H9 (cell line): ENCODE measurements around the gene SDK2. TPM values are rescaled to one million over a fixed set of nuclear protein-coding genes. Genes with fewer than 3 reads are reported as not detected.

Source experiments
- DNase-seq: peaks from one replicate; pipeline ENCODE4 v3.0.0-alpha.2; 2017
- H2AFZ ChIP-seq: one replicate; pipeline ENCODE4 v1.6.1; 2013; ENCODE audit warnings: mild to moderate bottlenecking, low read length, control low read depth, moderate library complexity
- H2AK5ac ChIP-seq: 2 replicates; pipeline ENCODE4 v1.6.1; 2013; ENCODE audit warnings: low read length, control low read depth, mixed read lengths; ENCODE audit not compliant: insufficient read length
- H2BK120ac ChIP-seq: one replicate; pipeline ENCODE4 v1.6.1; 2013; ENCODE audit warnings: low read depth, mild to moderate bottlenecking, low read length, control low read depth, inconsistent platforms; ENCODE audit not compliant: poor library complexity, severe bottlenecking
- H2BK12ac ChIP-seq: 2 replicates; pipeline ENCODE4 v1.6.1; 2013; ENCODE audit warnings: low read length, control low read depth, mixed read lengths, low read depth; ENCODE audit not compliant: insufficient read length
- H2BK15ac ChIP-seq: 2 replicates; pipeline ENCODE4 v1.6.1; 2013; ENCODE audit warnings: low read depth, low read length, control low read depth
- H2BK20ac ChIP-seq: one replicate; pipeline ENCODE4 v1.6.1; 2013; ENCODE audit warnings: low read depth, mild to moderate bottlenecking, low read length, control low read depth, inconsistent platforms; ENCODE audit not compliant: poor library complexity, severe bottlenecking
- H2BK5ac ChIP-seq: 2 replicates; pipeline ENCODE4 v1.6.1; 2013; ENCODE audit warnings: low read length, control low read depth, mixed read lengths; ENCODE audit not compliant: insufficient read length
- H3K14ac ChIP-seq: 2 replicates; pipeline ENCODE4 v1.6.1; 2013; ENCODE audit warnings: low read length, control low read depth; ENCODE audit not compliant: insufficient read depth
- H3K18ac ChIP-seq: 2 replicates; pipeline ENCODE4 v1.6.1; 2013; ENCODE audit warnings: low read depth, mild to moderate bottlenecking, mixed read lengths, low read length, control low read depth; ENCODE audit not compliant: insufficient read length
- H3K23ac ChIP-seq: 2 replicates; pipeline ENCODE4 v1.6.1; 2013; ENCODE audit warnings: low read length, control low read depth, mixed read lengths, low read depth; ENCODE audit not compliant: insufficient read length
- H3K23me2 ChIP-seq: 2 replicates; pipeline ENCODE4 v1.6.1; 2013; ENCODE audit warnings: low read depth, mild to moderate bottlenecking, mixed read lengths, low read length, control low read depth; ENCODE audit not compliant: insufficient read length, poor library complexity, severe bottlenecking
- H3K27ac ChIP-seq: 2 replicates; pipeline ENCODE4 v1.5.1; 2013; ENCODE audit warnings: low read length, control low read depth, mixed read lengths, low read depth; ENCODE audit not compliant: insufficient read length
- H3K27me3 ChIP-seq: 2 replicates; pipeline ENCODE4 v1.6.1; 2013; ENCODE audit warnings: low read length, control low read depth, inconsistent platforms; ENCODE audit not compliant: insufficient read depth
- H3K4ac ChIP-seq: 2 replicates; pipeline ENCODE4 v1.6.1; 2013; ENCODE audit warnings: low read depth, mild to moderate bottlenecking, control low read depth, inconsistent platforms, low read length, moderate library complexity
- H3K4me1 ChIP-seq: 2 replicates; pipeline ENCODE4 v1.6.1; 2013; ENCODE audit warnings: low read length, control low read depth, inconsistent platforms; ENCODE audit not compliant: insufficient read depth
- H3K4me2 ChIP-seq: 2 replicates; pipeline ENCODE4 v1.6.1; 2013; ENCODE audit warnings: low read length, control low read depth, mixed read lengths; ENCODE audit not compliant: insufficient read length, insufficient read depth
- H3K56ac ChIP-seq: 2 replicates; pipeline ENCODE4 v1.6.1; 2013; ENCODE audit warnings: low read depth, mild to moderate bottlenecking, mixed read lengths, low read length, control low read depth; ENCODE audit not compliant: insufficient read length
- H3K79me1 ChIP-seq: 2 replicates; pipeline ENCODE4 v1.6.1; 2013; ENCODE audit warnings: low read depth, mild to moderate bottlenecking, moderate library complexity, low read length, control low read depth, inconsistent platforms; ENCODE audit not compliant: insufficient read depth, poor library complexity, severe bottlenecking
- H3K79me2 ChIP-seq: 2 replicates; pipeline ENCODE4 v1.6.1; 2013; ENCODE audit warnings: low read length, control low read depth, inconsistent platforms; ENCODE audit not compliant: insufficient read depth
- H3K9ac ChIP-seq: 2 replicates; pipeline ENCODE4 v1.6.1; 2013; ENCODE audit warnings: low read length, control low read depth, mixed read lengths; ENCODE audit not compliant: insufficient read length; ENCODE audit errors: extremely low read depth
- H3K9me3 ChIP-seq: one replicate; pipeline ENCODE4 v1.6.1; 2013; ENCODE audit warnings: low read depth, low read length, inconsistent platforms; ENCODE audit not compliant: control insufficient read depth
- H3T11ph ChIP-seq: one replicate; pipeline ENCODE4 v1.6.1; 2013; ENCODE audit warnings: mild to moderate bottlenecking, low read length, control low read depth, inconsistent platforms
- H4K20me1 ChIP-seq: one replicate; pipeline ENCODE4 v1.6.1; 2013; ENCODE audit not compliant: control insufficient read depth, insufficient read length, insufficient read depth
- H4K5ac ChIP-seq: 2 replicates; pipeline ENCODE4 v1.6.1; 2013; ENCODE audit warnings: low read depth, mild to moderate bottlenecking, mixed read lengths, low read length, control low read depth; ENCODE audit not compliant: insufficient read length
- H4K8ac ChIP-seq: replicated peaks from 2 replicates; pipeline ENCODE4 v1.6.1; 2013; ENCODE audit warnings: low read length, control low read depth, mixed read lengths, low read depth; ENCODE audit not compliant: insufficient read length
- H4K91ac ChIP-seq: 2 replicates; pipeline ENCODE4 v1.6.1; 2013; ENCODE audit warnings: low read depth, mild to moderate bottlenecking, moderate library complexity, mixed read lengths, low read length, control low read depth; ENCODE audit not compliant: insufficient read length
- H3K27ac Mint-ChIP-seq, 3 experiments: 2 replicates in 2 of 3; 3 replicates in 1 of 3; pipeline ENCODE4 v1.8.0; 2020 to 2021; ENCODE audit warnings: mixed read lengths in 3 of 3, mild to moderate bottlenecking in 1 of 3, moderate library complexity in 1 of 3
- H3K27me3 Mint-ChIP-seq: 2 replicates; pipeline ENCODE4 v1.8.0; 2021; ENCODE audit warnings: low read depth, mild to moderate bottlenecking, moderate library complexity, mixed read lengths
- H3K36me3 Mint-ChIP-seq, 3 experiments: 2 replicates in 2 of 3; 3 replicates in 1 of 3; pipeline ENCODE4 v1.8.0; 2020 to 2021; ENCODE audit warnings: low read depth in 3 of 3, mixed read lengths in 3 of 3; ENCODE audit not compliant: insufficient read depth in 1 of 3
- H3K4me1 Mint-ChIP-seq, 2 experiments: 2 replicates each; pipeline ENCODE4 v1.8.0; 2020; ENCODE audit warnings: mixed read lengths in 2 of 2
- H3K4me3 Mint-ChIP-seq, 2 experiments: 2 replicates in 1 of 2; 3 replicates in 1 of 2; pipeline ENCODE4 v1.8.0; 2020 to 2021; ENCODE audit warnings: mild to moderate bottlenecking in 2 of 2, mixed read lengths in 2 of 2, moderate library complexity in 1 of 2
- H3K9me3 Mint-ChIP-seq, 2 experiments: 2 replicates in 1 of 2; 3 replicates in 1 of 2; pipeline ENCODE4 v1.8.0; 2020; ENCODE audit warnings: mild to moderate bottlenecking in 2 of 2, mixed read lengths in 2 of 2, moderate library complexity in 1 of 2
- CTCF ChIP-seq: fragments of 200-600 bp; sonication (generic); conservative IDR thresholded peaks from 3 replicates; pipeline ENCODE4 v1.8.0; 2021; ENCODE audit warnings: antibody characterized with exemption, mild to moderate bottlenecking
- WGBS: extraction: QIAGEN DNeasy Blood & Tissue Kit; methylation state at CpG from one replicate; pipeline ENCODE4 v1.1.7; 2013; ENCODE audit warnings: missing lambda C conversion rate, low lambda C conversion rate, mixed read lengths; ENCODE audit not compliant: insufficient read length; ENCODE audit errors: extremely low coverage; 5-methylcytosine and 5-hydroxymethylcytosine counted together
- total RNA-seq: library from RNA; stranded (reverse); gene quantifications from 2 replicates; pipeline ENCODE4 v1.2.1, GENCODE V29; 2021

Gene SDK2
- total RNA-seq, 1 experiment from 2014 or later = 9.1 TPM

GRCh38 chr17:73384926-73385325, 259.3 kb downstream of the SDK2 start:
- no peak overlapping the region for H2BK15ac ChIP-seq
- no peak overlapping the region for H3T11ph ChIP-seq
- H4K8ac ChIP-seq = no peak overlapping the region
- H2BK12ac ChIP-seq = no peak overlapping the region
- H2BK5ac ChIP-seq = no peak overlapping the region
- H3K4ac ChIP-seq = no peak overlapping the region
- H3K36me3 Mint-ChIP-seq = peaks cover 0 to 30% (median 5%) of the 10 kb centered on the region in 3 experiments; a peak in 3 of 7 replicates
- H3K4me2 ChIP-seq = no peak overlapping the region
- no peak overlapping the region for H4K5ac ChIP-seq
- peaks cover 2% of the 10 kb centered on the region; the same call in 1 of the 2 replicates for H3K27me3 Mint-ChIP-seq
- H3K27ac Mint-ChIP-seq = no peak overlapping the region
- no peak overlapping the region for H2BK120ac ChIP-seq
- no peaks in the 10 kb centered on the region for H3K79me1 ChIP-seq
- no peak overlapping the region for H2AFZ ChIP-seq
- H3K23me2 ChIP-seq = no peaks in the 10 kb centered on the region
- H3K56ac ChIP-seq = no peak overlapping the region
- no peak for DNase-seq
- no peak overlapping the region for H3K23ac ChIP-seq
- H3K27me3 ChIP-seq = no peaks in the 10 kb centered on the region
- H4K91ac ChIP-seq = no peak overlapping the region
- H3K9ac ChIP-seq = no peak overlapping the region
- H2AK5ac ChIP-seq = no peak overlapping the region
- H3K79me2 ChIP-seq = no peaks in the 10 kb centered on the region
- no peaks in the 10 kb centered on the region for H4K20me1 ChIP-seq
- H3K4me3 Mint-ChIP-seq = no peak overlapping the region
- no peak overlapping the region for H3K27ac ChIP-seq
- no peaks in the 10 kb centered on the region for H3K9me3 ChIP-seq
- no peak for TF ChIP-seq CTCF
- no peak overlapping the region for H3K18ac ChIP-seq
- no peak overlapping the region for H3K14ac ChIP-seq
- H2BK20ac ChIP-seq = no peak overlapping the region
- no peaks in the 10 kb centered on the region for H3K9me3 Mint-ChIP-seq
- no CpG with 5 or more reads among the region's 8 CpGs for WGBS
- peaks cover 4 to 7% of the 10 kb centered on the region in 2 experiments for H3K4me1 Mint-ChIP-seq
- no peaks in the 10 kb centered on the region; the same call in 1 of the 2 replicates for H3K4me1 ChIP-seq
